HG03060 (cell line): Measurements from ENCODE around the gene CCDC159.
"Not testable (repeated sequence)": the region's sequence is repeated elsewhere in the genome, so short reads cannot be mapped to it uniquely, and the experiment has no call there.

Experiments
- ATAC-seq: cut with Tn5 transposase; IDR thresholded peaks from one replicate; pipeline ENCODE4 v1.9.1; 2021; ENCODE audit warnings: low read depth, moderate number of reproducible peaks; ENCODE audit not compliant: unreplicated experiment

Gene CCDC159, protein sequence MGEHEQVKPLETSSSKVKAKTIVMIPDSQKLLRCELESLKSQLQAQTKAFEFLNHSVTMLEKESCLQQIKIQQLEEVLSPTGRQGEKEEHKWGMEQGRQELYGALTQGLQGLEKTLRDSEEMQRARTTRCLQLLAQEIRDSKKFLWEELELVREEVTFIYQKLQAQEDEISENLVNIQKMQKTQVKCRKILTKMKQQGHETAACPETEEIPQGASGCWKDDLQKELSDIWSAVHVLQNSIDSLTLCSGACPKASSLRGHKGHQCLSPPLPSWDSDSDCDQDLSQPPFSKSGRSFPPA

DNA sequence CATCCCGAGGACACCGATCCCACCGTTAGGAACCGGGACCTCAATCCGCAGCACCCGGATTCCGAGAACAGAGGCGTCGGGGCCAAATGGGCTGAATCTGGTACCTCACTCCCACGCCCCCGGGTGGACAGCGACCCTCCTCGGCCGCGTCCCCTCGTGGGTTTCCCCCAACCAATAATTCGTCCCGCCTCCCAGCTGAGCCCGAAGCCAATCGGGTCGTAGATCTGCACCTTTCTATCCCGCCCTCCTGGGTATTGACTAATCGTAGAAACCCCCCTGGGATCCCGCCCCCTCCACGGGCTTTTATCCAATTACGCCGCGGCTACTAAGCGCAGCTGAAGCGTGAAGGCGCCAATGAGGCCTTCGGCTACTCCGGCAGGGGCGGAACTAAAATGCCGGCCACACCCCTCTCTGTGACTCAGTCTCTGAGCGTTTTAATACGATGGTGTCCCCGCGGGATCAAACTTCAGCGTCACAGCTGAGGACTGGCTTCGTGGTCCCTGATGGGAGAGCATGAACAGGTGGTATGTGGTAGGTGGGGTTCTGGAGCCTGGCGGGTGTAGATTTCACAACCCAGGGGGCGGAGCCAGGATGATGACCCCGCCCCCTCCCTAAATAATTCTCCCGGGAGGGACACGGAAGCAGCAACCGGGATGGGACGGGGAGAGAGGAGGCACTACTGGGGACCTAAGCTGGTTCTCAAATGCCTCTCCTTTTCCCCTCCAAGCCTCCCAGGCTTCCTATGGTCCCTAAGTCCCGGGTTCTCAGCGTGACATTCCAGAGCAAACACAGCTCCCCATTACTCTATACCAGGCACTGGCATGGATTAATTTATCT is at the start of gene CCDC159, which contains the start of gene TMEM205:
TSS of gene CCDC159 (plus strand) at position 416 of the 837 bp plus-strand sequence. CDS start at position 504, 88 bp downstream.
TSS of gene TMEM205 (minus strand) at position 165 of the 837 bp plus-strand sequence. CDS start 649 bp downstream, outside the sequence.
- peak; percentile 86 for ATAC-seq

DNA sequence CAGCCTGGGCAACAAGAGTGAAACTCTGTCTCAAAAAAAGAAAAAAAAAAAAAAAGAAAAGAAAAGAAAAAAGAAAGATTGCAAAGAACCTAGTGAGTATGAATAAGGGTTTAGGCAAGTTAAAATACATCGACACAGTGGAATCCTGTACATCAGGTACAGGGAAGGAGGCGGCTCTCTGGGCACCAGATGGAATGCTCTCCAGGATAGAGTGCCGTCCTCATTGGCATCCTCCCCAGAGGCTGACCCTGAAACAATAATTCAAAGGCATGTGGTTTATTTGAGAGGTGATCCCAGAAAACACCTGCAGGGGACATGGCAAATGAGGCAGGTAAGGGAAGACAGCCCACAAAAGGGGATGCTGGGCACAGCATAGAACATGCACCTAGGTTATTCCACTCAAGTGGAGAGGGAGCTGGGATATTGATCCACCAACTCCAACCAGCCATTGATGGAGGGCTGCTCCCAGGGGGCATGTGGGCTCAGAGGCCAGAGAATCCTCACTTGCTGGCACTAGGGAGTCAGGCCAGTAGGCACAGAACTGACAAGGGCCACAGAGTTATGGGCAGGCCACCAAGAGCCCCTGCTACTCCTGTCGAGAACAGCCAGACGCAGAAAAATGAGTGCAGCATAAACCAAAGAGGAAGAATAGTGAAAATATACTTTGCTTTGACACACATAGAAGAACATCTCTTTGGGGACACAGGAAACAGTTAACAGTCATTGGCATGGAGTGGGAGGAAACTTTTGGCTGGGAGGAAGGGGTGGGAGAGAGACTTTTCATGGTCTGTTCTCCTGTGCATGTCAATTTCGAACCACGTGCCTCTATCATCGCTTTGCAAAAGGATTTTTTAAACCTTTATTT is 46.1 kb upstream of the CCDC159 start:
- ATAC-seq: no peak

DNA sequence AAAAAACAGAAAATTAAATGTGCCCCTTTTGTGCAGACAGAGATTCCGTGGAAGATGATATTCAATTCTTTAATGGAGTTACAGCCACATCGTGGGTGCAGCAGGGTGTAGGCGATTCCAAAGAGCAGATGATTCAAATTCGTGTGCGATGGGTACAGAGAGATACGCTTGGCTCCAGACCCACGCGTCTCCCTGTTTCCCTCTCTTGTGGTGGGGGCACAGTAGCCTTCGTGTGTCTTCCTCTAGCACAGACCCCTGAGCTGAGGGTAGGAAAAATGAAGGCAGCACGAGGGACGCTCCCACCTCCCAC is 45.6 kb upstream of the CCDC159 start:
- ATAC-seq: no peak

GRCh38 chr19:11304936-11305335 is 41.4 kb upstream of the CCDC159 start:
- ATAC-seq: no peak

GRCh38 chr19:11306337-11306736 is 40.0 kb upstream of the CCDC159 start:
- no peak for ATAC-seq

GRCh38 chr19:11320278-11320995 is 25.9 kb upstream of the CCDC159 start:
- ATAC-seq: not testable (repeated sequence)

DNA sequence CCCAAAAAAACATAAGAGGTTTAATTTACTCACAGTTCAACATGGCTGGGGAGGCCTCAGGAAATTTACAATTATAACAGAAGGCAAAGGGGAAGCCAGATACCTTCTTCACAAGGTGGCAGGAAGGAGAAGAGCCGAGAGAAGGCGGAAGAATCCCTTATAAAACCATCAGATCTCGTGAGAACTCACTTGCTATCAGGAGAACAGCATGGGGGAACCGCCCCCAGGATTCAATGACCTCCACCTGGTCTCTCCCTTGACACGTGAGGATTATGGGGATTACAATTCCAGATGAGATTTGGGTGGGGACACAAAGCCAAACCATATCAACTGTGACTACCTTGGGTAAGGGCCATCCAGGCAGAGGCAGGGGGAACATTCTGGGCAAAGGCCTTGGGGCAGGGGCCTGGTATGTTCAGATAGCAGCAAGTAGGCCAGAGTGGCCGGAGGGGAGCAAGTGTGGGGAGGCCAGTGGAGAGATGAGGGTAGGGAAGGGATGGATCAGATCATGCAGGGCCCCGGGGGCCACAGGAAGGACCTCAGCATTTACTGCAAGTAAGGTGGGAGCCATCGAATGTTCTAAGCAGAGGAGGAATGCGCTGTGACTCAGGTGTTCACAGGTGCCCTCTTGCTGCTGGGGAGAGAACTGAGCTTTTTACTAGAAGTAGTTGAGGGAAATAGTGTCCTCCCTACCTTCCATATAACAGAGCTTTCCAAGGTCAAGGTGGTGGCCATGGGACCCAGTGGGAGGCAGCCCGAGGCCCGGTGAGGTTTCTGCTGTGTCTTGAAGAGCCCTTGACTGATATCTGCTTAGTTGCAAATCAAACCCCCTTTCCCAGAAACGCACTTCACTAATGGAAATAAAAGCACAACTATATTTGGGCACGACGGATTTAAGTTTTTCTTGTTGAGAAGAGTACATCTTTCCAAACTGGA is 24.9 kb upstream of the CCDC159 start:
- ATAC-seq: no peak

DNA sequence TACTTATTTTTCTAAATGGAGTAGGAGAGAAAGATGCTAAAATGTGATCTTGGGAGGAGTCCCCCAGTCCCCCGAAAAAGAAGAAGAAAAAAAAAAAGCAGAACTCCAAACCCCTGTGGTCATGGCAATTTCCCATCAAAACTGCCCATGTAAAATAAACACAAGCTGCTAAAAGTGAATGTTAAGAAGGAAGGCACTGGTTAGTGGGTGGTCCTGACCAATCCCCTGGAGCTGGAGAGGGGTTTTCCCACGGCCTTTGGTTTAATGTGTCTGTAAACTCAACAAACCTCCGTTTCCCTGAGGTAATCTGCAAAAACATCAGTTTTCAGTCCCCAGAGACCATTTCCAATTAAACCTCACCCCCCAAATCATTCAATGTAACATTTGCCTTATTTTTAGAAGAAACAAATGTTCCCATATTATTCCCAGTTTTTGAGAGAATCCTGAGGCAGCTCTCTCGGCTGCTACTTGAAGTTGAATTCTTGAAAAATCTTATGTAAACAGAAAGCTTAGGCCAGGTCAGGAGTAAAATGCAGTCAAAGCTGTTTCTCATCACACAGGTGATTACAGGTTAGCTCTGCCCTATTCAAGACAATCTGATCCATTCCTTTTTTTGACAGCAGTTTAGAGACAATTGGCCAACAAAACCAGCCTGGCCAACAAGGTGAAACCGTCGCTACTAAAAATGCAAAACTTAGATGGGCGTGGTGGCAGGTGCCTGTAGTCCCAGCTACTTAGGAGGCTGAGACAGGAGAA is 23.9 kb upstream of the CCDC159 start:
- no peak for ATAC-seq

DNA sequence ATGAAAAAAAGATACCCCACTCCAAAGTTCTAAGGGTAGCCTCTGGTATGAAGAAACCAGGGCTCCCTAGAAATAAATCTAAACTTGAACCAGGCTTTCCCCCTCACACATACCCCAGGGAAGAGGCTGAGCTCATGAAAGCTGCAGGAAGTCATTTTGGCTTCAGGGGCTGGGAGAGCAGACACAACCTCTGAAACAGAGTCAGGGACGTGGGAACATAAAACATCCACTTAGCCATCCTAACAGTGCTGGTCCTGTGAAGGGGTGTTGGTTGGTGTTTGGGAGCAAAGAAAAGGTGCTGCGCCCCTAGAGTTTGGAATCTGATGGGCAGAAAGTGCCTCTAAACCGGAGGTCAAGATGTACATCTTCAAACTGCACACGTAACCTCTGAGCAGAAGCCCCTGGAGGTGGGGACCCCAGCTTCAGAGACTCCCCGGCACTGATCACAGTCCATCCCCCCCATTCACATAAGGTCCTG is 22.7 kb upstream of the CCDC159 start:
- ATAC-seq: no peak

- ATAC-seq: no peak
Measured at GRCh38 chr19:11324079-11324661, 22.1 kb upstream of the CCDC159 start.

DNA sequence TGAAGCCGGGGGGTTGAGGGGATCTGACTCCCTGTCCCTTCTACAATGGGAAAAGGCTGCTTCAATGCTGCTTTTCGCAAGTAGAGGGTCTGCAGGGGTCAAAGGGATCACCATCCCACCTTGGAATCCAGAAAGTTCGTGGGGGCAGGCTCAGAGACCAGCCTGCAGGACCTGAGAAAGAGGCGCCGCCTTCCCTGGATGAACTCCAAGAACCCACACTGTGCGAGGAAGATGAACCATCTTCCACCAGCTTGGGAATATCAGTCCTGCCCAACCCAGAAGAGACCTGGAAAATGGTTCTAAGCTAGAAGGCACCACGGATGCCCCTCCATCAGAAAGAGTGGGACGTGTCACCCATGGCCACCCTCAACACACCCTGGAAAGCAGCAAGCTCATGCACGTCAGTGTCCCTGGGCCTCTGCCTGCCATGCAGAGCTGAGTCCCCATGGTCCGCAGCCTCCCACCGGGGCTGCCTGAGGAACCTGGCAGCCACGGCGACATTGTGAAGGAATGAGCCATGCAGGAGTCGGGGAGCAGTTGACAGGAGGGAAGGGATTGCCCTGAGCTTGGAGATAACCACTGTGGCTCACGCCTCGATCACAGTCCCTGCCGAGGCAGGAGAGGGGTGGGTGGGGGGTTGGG is 21.4 kb upstream of the CCDC159 start:
- ATAC-seq: no peak

DNA sequence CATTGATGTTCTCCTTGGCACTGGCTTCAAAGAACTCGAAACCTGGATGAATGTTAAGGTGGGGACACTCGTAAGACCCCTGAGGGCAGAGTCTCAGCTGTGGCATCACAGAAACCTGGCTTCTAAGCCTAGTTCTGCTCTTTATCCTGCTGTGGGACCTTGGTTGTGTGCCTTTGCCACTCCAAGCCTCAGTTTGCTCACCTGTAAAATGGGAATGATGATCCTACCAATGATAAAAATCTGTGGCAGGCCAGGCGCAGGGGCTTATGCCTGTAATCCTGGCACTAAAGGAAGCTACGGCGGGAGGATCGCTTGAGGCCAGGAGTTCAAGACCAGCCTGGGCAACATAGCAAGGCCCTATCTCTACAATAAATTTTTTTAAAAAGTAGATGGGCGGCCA is 20.8 kb upstream of the CCDC159 start:
- ATAC-seq: no peak

DNA sequence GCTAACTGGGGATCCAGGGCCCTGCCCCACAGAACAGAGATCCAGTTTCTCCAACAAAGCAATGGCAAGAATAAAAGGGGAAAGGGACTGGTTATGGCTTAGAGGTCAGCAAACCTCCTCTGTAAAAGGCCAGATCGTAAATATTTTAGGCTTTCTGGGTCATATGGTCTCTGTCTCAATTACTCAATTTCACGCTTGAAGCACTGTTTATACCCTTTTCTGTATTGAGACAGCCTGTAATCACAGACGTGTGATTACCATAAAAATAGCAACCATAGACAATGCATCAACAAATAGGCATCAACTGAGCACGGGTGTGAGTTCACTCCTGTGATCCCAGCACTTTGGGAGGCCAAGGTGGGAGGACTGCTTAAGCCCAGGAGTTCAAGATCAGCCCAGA is 16.2 kb upstream of the CCDC159 start:
- no peak for ATAC-seq

DNA sequence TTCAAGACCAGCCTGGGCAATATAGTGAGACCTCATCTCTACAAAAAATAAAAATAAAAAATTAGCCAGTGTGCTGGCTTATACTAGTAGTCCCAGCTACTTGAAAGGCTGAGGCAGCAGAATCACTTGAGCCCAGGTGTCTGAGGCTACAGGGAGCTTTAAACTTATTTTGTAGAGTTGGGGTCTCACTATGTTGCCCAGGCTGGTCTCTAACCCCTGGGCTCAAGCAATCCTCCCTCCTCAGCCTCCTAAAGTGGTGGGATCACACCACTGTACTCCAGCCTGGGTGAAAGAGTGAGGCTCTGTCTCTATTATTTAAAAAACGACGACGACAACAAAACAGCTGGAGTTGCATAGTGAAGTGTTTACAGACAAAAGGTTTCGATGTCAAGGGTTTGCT is 14.8 kb upstream of the CCDC159 start:
- ATAC-seq: no peak

DNA sequence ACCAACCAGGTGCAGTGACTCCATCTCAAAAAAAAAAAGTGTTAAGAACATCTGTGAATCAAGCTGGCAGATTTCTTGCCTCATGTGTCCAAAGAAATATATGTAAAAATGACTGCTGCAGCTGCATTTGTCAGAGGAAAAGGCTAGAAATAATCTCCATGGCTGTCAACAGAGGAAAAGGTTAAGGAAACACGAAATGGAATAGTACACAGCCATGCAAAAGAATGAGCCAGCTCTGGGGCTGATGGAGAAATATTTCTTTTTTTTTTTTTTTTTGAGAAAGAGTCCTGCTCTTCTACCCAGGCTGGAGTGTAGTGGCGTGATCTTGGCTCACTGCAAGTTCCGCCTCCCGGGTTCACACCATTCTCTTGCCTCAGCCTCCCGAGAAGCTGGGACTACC is 13.5 kb upstream of the CCDC159 start:
- no peak for ATAC-seq

GRCh38 chr19:11333838-11334237 is 12.5 kb upstream of the CCDC159 start:
- ATAC-seq: not testable (repeated sequence)

DNA sequence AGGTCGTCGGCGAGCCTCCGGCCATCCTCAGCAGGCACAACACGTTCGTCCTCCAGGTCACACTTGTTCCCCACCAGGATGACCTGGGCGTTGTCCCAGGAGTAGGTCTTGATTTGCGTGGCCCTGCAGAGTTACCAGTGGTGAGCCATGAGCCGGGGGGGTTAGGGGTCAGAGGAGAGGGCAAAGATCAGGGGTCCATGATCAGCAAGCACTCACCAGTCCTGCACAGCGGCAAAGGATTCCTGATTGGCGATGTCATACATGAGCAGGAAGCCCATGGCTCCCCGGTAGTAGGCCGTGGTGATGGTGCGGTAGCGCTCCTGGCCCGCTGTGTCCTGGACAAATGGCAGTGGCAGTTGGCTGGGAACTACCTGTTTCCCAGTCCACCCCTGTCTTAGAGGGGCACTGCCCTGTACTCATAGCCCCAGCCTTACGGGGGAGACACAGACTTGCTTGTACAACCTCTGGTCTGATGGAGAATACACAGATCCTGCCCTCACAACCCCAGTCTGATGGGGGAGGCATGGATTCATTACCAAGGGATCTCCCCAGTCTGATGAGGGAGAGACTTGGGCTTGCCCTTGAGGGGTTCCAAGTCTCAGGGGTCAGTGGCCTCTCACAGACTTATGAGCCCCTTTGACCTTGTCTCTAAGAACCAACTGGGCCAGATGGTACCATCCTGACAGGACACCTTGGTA is 10.7 kb upstream of the CCDC159 start:
- no peak for ATAC-seq
